Osteoblast (primary cell): Measurements from ENCODE around the gene GABRG3. TPM values are rescaled to one million over a fixed set of nuclear protein-coding genes. Genes with fewer than 3 reads are reported as not detected.

ENCODE experiments used
- DNase-seq: peaks from one replicate; pipeline ENCODE4 v3.0.0; 2011; ENCODE audit warnings: low spot score, mixed read lengths; ENCODE audit not compliant: insufficient read length; ENCODE audit errors: missing footprints
- H2AFZ ChIP-seq: 2 replicates; pipeline ENCODE4 v1.6.0; 2011; ENCODE audit warnings: mild to moderate bottlenecking, low read length
- H3K27ac ChIP-seq: 2 replicates; pipeline ENCODE4 v1.5.1; 2011; ENCODE audit warnings: mild to moderate bottlenecking, low read depth, low read length, moderate library complexity
- H3K27me3 ChIP-seq: 2 replicates; pipeline ENCODE4 v1.6.0; 2012; ENCODE audit warnings: mild to moderate bottlenecking, control low read depth, inconsistent platforms, low read length, moderate library complexity; ENCODE audit not compliant: insufficient read depth
- H3K36me3 ChIP-seq: 2 replicates; pipeline ENCODE4 v1.5.1; 2011; ENCODE audit warnings: mild to moderate bottlenecking, low read length, control low read depth, moderate library complexity; ENCODE audit not compliant: insufficient read depth
- H3K4me1 ChIP-seq: 2 replicates; pipeline ENCODE4 v1.5.1; 2011; ENCODE audit warnings: mild to moderate bottlenecking, low read length, control low read depth, moderate library complexity; ENCODE audit not compliant: insufficient read depth
- H3K4me2 ChIP-seq: 2 replicates; pipeline ENCODE4 v1.6.0; 2011; ENCODE audit warnings: mild to moderate bottlenecking, low read length; ENCODE audit not compliant: insufficient read depth
- H3K4me3 ChIP-seq: fragments of 200-600 bp; sonication (generic); 3 replicates; pipeline ENCODE4 v1.5.1; 2012; ENCODE audit warnings: mild to moderate bottlenecking, low read length, inconsistent platforms; ENCODE audit not compliant: insufficient read depth
- H3K79me2 ChIP-seq: 2 replicates; pipeline ENCODE4 v1.6.0; 2012; ENCODE audit warnings: mild to moderate bottlenecking, low read length, control low read depth, inconsistent platforms; ENCODE audit not compliant: insufficient read depth
- H3K9me3 ChIP-seq: 2 replicates; pipeline ENCODE4 v1.5.1; 2011; ENCODE audit warnings: low read depth, low read length, control low read depth
- H4K20me1 ChIP-seq: 2 replicates; pipeline ENCODE4 v1.6.0; 2012; ENCODE audit warnings: mild to moderate bottlenecking, low read length, control low read depth; ENCODE audit not compliant: insufficient read depth
- total RNA-seq: library from RNA; depleted of rRNA; stranded (reverse); fragments of >200 nt; gene quantifications from 2 replicates; pipeline ENCODE4 v1.2.3, GENCODE V29; 2012
- TF ChIP-seq, protein P1 (sequence below): IDR thresholded peaks from 2 replicates; pipeline ENCODE4 v1.5.1; 2011; ENCODE audit warnings: mild to moderate bottlenecking, low read depth, low read length, moderate library complexity; ENCODE audit errors: extremely low read depth

GABRG3 gene
- total RNA-seq, 1 donor = not detected

DNA sequence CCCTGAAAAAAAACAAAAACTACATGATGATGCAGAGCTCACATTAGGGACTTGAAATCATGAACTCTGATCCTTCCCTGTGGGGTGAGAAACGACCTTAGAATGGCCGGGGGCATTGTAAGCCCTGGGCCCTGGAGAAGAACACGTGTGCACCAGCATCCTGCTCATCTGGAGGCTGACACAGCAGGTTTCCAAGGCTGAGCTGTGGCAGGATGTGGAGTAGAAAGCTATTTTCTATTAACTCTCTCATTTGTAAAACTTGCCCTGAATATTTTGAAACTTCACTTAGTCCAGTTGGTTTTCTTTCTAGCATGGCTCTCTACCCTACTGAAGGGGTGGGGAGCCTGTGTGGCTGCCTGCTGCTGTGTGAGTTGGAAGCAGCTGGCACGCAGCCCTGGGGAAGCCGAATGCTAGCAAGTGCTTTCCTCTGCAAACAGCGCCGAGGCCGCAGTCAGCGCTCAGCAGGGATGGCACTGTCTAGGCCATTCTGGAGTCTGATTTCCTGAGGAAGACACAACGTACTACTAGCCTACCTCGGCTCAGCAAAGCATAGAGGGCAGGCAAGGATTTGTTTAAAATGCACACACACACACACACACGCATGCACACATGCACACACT, 58.0 kb downstream of the GABRG3 start:
- no peak overlapping the region for H3K27ac ChIP-seq
- no peak overlapping the region for H3K4me2 ChIP-seq
- no peak for DNase-seq
- no peaks in the 10 kb centered on the region for H3K27me3 ChIP-seq
- no peaks in the 10 kb centered on the region for H4K20me1 ChIP-seq
- no peaks in the 10 kb centered on the region for H3K4me1 ChIP-seq
- no peak overlapping the region for H3K4me3 ChIP-seq
- H3K9me3 ChIP-seq = peaks cover 1% of the 10 kb centered on the region
- no peak overlapping the region for H2AFZ ChIP-seq
- no peaks in the 10 kb centered on the region for H3K36me3 ChIP-seq
- TF ChIP-seq, protein P1, sequence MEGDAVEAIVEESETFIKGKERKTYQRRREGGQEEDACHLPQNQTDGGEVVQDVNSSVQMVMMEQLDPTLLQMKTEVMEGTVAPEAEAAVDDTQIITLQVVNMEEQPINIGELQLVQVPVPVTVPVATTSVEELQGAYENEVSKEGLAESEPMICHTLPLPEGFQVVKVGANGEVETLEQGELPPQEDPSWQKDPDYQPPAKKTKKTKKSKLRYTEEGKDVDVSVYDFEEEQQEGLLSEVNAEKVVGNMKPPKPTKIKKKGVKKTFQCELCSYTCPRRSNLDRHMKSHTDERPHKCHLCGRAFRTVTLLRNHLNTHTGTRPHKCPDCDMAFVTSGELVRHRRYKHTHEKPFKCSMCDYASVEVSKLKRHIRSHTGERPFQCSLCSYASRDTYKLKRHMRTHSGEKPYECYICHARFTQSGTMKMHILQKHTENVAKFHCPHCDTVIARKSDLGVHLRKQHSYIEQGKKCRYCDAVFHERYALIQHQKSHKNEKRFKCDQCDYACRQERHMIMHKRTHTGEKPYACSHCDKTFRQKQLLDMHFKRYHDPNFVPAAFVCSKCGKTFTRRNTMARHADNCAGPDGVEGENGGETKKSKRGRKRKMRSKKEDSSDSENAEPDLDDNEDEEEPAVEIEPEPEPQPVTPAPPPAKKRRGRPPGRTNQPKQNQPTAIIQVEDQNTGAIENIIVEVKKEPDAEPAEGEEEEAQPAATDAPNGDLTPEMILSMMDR = no peak
- H3K79me2 ChIP-seq = no peaks in the 10 kb centered on the region

DNA sequence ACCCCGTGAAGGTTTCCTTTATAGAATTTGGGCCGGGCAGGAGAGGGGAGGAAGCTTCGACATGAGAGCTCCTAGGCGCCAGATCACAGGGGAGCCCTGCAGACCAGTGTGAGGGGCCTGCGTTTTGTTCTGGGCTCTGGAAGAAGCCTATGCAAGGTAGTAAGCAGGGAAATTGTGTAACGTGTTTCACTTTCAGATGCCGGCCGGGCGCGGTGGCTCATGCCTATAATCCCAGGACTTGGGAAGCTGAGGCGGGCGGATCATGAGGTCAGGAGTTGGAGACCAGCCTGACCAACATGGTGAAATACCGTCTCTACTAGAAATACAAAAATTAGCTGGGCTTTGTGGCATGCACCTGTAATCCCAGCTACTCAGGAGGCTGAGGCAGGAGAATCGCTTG, 65.2 kb downstream of the GABRG3 start:
- H3K27me3 ChIP-seq = no peaks in the 10 kb centered on the region
- H3K4me3 ChIP-seq = no peak overlapping the region
- no peaks in the 10 kb centered on the region for H4K20me1 ChIP-seq
- H3K4me1 ChIP-seq = no peaks in the 10 kb centered on the region
- H3K4me2 ChIP-seq = no peak overlapping the region
- peaks cover 1% of the 10 kb centered on the region for H3K9me3 ChIP-seq
- H3K27ac ChIP-seq = no peak overlapping the region
- TF ChIP-seq, protein P1 = no peak
- no peak overlapping the region for H2AFZ ChIP-seq
- no peak for DNase-seq
- no peaks in the 10 kb centered on the region for H3K79me2 ChIP-seq
- H3K36me3 ChIP-seq = no peaks in the 10 kb centered on the region

DNA sequence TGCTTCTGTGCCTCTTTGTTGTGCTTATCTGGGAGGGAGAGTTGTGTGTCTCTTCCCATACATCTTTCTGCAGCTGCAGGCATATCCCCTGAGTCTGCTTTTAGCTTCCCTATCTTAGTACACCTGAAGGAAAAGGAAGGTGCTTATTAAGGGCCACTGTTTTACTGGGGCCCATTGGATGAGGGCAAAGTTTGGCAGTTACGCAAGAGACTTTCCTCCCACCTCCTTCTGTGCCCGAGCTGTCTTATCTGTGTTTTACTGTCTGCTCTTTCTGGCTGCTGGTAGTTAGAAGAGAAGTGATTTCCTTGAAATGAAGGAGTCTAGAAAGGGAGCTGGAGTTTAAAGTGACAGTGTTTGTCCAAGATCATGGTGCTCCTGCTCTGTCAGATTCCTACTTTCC, 66.5 kb downstream of the GABRG3 start:
- Histone ChIP-seq H2AFZ (no peak overlapping the region), H3K27ac (no peak overlapping the region), H3K27me3 (no peaks in the 10 kb centered on the region), H3K36me3 (no peaks in the 10 kb centered on the region), H3K9me3 (no peaks in the 10 kb centered on the region), H3K4me1 (no peaks in the 10 kb centered on the region), H3K4me2 (no peak overlapping the region), H3K4me3 (no peak overlapping the region), H3K79me2 (no peaks in the 10 kb centered on the region), H4K20me1 (no peaks in the 10 kb centered on the region)
- TF ChIP-seq, protein P1 = no peak
- DNase-seq = no peak

- Histone ChIP-seq H3K4me1 (no peaks in the 10 kb centered on the region), H3K9me3 (no peaks in the 10 kb centered on the region), H4K20me1 (no peaks in the 10 kb centered on the region), H3K36me3 (no peaks in the 10 kb centered on the region), H3K4me2 (no peak overlapping the region), H3K79me2 (no peaks in the 10 kb centered on the region), H3K27me3 (no peaks in the 10 kb centered on the region), H2AFZ (no peak overlapping the region), H3K27ac (no peak overlapping the region), H3K4me3 (no peak overlapping the region)
- no peak for DNase-seq
- TF ChIP-seq, protein P1 = no peak
These were observed 68.2 kb downstream of the GABRG3 start for GRCh38 chr15:27039152-27039551.
